SHP77 treated with DMSO at 0.1 percent for 48 hours (cell line): ENCODE results near the gene ATP6V0D1.
"Not testable (repeated sequence)": the region's sequence is repeated elsewhere in the genome, so short reads cannot be mapped to it uniquely, and the experiment has no call there.

ENCODE experiments used
- DNase-seq: peaks from one replicate; lab custom pipeline; 2025; lab: John Stamatoyannopoulos, UW

Gene ATP6V0D1

DNA sequence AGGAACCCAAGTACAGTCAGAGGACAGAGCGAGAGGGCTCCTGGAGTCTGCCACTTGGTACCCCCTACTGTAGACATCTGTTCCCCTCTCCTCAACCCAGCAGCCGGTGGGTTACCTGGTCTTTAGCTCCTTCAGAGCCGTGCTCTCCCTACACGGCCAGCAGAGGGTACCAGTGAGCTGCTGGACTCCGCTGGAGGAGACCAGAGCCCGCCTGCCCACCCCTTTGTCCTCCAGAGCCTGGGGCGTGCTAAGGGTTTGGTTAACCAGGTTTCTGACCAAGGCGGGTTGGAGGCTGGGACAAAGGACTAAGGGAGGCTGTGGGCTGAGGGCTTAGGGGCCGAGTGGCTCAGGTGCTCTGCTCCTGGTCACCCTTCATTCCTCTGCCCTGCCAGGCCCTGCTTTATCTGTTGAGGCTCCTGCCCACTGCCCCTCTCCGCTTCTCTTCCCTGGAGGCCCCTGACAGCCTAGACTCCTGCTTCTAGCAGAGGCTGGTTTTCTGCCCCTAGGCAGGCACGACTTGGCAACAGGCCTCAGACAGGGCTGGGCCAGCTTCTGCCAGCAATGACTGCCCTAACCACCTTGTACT is 52.7 kb downstream of the ATP6V0D1 start:
- no peak for DNase-seq

DNA sequence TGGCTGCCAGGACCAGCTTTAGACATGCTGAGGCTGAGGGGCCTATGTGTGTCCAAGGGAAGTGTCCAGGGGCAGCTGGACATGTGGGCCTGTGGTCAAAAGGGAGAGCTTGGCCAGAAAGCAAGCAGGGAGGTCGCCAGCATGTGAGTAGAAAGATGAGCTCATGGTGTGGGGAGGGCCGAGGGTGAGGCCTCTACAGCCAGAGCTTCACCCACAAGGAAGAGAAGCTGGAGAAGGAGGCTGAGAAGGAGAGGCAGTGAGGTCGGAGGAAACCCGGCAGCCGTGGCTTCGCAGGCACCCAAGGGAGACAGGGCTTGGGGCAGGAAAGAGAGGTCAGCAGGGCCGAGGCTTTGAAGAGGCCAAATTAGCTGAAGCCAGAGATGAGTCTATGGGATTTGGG is 54.0 kb downstream of the ATP6V0D1 start:
- DNase-seq = no peak

DNA sequence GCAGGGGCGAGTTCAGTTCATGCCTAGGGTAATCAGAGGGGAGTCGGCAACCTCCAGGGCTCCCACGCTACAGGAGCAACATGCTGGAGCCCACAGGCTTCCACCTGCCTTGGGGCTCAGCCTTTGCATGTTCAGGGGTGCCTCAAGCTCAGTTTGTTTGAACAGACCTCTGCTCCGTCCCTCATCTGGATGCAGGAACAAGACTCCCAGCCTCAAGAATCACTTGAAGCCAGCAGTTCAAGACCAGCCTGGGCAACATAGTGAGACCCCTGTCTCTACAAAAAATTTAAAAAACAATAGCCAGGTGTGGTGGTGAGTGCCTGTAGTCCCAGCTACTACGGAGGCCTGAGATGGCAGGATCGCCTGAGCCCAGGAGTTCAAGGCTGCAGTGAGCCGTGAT is 54.9 kb downstream of the ATP6V0D1 start:
- DNase-seq = no peak

DNA sequence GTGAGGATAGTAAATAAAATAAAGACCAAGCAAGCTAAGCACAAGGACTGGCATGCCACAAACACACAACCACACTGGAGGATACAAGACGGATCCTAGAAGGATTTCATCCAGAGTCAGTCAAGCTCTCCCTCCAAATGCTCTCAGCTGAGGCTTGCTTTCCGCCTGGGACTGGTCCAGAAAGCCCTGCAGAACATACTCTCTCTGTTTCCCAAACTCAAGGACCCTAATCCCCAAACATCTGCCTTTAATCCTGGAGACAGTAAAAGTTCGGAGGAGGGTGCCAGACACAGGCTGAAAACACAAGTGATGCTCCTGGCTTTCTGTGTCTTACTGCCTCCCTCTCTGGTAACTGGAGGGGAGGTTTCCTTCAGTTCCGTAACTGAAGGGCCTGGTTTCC is 55.4 kb downstream of the ATP6V0D1 start:
- DNase-seq = no peak

DNA sequence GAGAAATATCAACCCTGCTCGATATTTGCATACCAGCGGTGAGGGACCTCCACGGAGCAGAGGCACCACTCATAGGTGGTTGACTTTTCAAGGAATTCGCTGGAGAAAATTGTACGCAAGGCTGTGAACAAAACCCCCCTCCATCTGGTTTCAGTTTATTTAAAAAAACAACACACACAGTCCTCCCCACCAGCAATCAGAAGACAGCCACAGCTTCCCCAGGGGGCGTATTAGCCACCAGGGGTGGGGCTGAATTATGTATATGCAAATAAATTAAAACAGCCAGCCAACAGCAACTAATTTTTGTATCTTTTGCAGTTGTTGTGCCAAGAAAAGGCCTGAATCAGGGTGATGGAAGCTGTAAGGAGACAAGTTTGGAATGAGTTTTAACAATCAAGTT is 55.9 kb downstream of the ATP6V0D1 start:
- no peak for DNase-seq

DNA sequence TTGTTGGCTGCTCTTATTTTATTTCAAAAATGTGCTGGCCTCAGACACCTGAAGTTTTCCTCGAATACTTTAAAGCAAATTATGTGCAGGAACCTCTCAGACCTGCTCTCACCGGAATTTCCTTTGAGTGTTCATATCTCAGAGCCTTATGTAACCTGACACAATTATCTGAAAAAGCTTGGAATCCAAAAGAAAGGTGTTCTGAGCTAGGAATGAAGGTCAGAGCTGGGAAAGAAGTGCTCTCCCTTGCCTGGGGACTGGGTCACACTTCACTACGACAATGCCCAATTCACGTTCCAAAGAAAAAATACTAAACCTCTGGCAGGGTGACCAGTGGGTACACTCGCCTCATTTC is 56.7 kb downstream of the ATP6V0D1 start:
- DNase-seq = no peak

DNA sequence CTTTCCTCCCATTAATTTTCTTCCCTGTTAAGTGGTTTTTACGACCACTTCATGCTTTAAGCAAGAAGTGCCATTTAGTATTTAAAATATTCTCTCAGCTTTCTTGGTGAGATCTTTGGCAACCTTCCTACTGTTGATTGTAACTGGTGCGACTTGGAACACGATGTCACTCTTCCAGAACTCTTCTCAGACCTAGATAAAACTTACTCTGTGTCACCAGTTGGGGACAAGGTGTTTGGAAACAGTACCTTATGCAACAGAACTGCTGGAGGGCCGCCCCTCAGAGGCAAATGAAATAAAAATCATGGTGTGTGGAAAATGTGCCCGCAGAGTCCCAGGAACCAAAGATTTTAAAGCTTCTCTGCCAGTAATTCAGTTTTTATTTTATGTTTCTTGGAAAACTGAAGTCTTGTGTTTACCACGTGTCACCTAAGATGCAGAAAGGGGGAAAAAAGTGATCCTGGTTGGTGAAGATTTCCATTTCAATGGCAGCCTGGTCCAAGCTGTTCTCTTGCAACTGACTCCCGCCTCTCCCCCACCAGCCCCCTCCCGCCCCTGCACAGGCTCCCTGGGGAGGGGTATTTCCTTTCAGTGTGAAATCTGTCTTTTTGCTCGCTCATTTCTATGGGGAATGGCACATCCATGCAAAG is 57.2 kb downstream of the ATP6V0D1 start:
- no peak for DNase-seq

DNA sequence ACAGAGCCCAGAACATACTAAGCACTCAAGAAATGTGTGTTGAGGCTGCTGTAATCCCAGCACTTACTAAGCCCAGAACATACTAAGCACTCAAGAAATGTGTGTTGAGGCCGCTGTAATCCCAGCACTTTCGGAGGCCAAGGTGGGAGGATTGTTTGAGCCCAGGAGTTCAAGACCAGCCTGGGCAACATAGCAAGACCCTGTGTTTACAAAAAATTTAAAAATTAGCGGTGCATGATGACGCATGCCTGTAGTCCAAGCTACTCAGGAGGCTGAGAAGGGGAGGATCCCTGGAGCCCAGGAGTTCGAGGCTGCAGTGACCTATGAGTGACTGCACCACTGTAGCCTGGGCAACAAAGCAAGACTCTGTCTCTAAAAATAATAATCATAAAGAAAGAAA is 57.9 kb downstream of the ATP6V0D1 start:
- DNase-seq = no peak

DNA sequence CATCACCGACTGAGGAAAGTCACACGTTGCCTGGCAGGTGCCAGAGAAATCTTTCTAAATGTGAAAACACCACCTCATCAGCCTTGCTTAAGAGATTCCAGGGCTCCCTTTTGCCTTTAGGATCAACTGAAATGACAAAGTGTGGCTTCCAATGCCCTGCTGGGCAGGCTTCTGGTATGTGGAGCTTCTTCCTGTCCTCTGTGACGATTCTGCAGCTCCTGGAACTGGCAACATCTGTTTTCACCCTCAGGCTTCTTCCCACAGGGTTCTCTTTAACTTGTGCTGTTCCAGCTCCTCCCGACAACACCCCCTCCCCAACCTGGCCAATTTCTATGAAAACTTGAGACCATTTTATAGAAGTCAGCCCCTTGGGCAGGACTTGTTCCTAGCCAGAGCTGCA is 59.9 kb downstream of the ATP6V0D1 start:
- no peak for DNase-seq

DNA sequence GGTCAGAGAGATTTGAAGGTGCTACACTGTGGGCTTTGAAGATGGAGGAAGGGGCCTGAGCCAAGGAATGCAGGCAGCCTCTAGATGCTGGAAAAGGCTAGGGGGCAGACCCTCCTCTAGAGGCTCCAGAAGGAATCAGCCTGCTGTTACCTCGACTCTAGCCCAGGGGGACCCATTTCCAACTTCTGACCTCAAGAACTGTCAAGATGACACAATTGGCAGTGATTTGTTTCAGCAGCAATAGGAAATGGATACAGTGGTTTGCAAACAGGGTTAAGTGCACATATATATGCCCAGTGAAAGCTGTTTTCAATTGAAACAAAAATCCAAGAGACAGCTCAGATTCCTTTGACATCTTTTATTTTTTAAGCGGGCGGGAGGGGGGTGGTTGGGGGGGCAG is 61.0 kb downstream of the ATP6V0D1 start:
- no peak for DNase-seq

DNA sequence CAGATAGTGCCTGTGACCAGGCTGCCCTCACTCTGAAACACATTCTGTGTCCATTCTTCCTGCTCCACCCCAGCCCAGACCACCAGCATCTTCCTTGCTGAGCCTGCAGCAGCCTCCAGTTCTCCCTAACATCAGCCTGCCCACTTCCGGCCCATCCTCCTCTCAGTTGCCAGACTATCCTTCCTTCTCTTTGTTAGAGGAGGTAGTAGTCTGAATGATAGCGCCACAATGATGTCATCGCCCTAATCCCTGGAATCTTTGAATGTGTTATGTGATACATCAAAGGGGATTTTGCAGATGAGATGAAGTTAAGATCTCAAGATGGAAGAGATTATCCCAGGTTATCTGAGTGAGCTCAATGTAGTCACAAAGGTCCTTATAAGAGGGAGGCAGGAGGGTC is 61.5 kb downstream of the ATP6V0D1 start:
- DNase-seq = no peak

DNA sequence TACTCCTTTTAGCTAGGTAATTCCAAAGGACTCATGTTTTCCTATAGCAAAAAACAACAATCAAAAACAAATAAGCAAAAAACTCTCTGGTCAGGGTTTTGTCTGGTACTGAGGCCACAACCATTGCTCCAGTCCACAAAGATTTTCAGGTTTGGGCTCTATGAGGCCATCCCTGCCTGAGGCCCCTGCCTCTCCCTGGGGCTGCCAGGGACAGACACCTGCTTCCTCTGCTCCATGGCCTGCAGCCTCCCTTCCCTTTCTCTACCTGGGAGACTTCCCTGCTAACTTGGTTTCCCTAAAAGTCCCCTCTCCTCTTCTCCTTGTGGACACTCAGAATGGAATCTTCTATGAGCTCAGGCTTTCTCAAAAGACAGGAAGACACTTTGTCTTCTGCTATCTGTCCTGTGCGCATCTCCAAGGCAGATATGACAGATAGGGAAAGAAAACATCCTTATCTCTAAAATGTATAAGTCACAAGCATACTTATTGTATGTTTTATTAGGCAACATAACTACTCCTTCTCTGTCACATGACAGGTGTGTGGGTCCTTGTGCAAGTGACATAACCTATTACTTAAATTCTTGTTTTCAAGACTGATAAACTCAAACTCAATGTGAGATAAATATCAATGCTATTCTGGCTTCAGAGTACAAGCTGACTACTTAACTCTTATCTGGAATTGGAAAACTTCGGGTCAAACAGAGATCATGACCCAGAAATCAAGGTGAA is 63.5 kb downstream of the ATP6V0D1 start:
- no peak for DNase-seq

DNA sequence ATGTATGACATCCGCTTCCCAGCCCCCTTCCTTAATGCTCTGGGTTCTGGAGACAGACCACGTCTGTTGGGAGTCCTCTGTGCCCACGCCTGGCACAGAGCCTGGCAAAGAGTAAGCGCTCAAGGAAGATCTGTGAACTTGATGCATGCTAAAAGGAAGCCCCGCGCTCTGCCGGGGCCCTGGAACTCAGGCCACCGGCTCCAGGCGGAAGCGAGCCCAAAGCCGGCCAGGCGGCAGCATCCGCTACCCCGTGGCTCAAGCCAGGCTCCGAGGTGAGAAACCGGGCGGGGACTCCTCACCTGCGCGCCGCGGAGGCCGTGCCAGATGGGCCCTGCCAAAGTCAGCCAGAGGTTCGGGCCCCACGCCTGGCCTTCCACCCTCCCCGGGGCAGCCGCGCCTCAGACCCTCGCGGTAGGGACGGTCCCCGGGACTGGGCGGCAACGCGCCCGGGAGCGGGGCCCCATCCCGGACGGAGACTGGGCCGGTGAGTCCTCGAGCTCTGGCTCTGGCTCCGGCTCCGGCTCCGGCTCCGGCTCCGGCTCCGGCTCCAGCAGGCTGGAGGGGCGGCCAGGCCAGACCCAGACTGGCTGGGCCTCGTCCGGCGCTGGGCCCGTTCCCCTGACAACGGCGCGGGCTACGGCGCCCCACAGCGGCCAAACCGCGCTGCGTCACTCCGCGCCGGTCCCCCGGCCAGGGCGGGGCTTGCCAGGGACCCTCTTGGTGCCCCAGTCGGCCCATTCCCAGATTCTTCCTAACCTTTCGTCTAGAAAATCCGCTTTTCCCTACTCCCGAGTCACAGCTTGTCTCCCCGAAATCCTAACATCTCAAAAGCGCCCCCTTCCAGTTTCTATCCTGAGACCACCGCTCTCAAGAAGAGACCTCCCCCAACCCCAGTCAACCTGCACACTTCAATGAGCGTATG is 64.8 kb downstream of the ATP6V0D1 start, which contains the start of gene ZDHHC1:
Gene ZDHHC1, minus strand, starts transcription at position 606 of the 922 bp plus-strand sequence. CDS start 8,702 bp downstream, outside the sequence.
- no peak for DNase-seq

DNA sequence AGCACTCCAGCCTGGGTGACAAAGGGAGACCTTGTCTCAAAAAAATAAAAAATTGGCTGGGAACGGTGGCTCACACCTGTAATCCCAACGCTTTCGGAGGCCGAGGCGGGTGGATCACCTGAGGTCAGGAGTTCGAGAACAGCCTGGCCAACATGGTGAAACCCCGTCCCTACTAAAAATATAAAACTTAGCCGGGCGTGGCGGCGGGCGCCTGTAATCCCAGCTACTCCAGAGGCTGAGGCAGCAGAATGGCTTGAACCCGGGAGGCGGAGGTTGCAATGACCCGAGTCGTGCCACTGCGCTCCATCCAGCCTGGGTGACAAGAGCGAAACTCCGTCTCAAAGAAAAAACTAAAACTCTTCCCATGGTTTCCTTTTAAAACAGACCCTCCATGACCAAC is 65.5 kb downstream of the ATP6V0D1 start:
- DNase-seq = not testable (repeated sequence)

DNA sequence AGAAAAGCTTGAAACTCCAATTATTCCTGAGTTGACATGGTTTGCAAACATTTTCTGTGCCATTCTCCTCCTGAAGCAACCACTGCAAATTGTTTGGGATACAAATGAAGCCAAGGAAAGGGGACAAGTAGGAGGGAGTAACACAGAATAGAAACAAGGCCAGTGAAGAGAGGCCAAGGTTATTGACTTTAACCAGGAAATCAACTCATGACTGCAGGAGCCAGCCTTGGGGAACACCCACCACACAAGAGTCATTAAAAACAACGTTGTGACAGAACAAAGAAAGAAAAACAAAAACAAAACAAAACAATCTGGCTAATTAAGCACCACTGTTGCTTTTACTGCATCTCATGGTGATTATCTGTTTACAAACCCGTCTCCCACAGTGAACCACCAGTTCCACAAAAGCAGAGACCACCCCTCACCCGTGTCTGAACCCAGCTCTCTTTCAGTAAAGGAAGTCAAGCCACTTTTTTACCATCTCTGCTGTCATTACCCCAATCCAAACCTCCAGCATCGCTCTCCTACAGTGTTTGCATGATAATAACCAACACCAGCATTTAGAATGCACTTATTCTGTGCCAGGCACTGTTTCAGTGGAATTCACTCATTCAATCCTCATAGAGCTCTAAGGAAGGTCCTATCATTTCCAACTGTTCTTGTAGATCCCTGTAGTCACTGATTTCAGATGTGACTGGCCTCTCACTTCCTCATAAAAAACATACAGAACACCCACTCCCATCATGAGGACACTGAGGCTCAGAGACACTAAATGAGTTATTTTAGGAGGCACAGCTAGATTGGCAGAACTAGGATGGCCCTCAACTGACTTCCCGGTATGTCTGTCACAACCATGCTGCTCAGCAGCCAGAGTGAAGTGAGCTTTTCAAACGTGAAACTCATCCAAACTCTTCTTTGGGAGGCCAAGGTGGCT is 66.7 kb downstream of the ATP6V0D1 start:
- DNase-seq = no peak

DNA sequence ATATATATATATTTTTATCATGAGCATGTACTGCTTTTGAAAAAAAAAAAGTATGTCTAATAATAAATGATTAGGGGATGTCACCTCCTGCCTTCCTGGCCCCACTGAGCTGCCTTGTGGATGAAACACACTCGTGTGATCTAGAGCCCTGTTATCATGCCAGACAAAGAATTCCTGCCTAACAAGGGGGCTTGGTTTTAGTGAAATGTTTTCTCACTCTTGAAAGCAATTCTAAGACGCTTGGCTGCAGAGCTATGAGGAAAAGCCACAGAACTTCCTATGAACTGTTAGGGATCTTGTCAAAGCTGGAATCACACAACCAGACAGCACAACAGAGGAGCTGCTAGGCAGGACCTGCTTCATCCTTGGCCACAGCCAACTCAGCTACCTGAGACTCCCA is 68.7 kb downstream of the ATP6V0D1 start:
- no peak for DNase-seq

DNA sequence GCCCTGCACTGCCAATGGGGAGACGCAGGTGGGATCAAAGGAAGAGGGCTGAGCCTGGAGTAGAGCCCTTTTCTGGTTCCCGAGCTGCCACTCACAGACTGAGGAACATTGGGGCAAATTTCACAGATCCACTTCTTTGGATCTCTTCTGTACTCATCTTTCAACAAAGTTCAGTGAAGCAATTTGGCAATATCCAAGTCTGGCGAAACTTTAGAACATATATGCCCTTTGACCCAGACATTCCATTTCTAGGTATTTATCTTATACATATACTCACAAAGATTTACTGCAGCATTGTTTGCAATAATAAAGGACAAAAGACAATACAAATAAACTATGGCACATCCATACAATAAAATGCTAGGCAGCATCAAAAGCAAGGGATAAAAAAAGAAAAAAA is 69.6 kb downstream of the ATP6V0D1 start:
- DNase-seq = no peak

DNA sequence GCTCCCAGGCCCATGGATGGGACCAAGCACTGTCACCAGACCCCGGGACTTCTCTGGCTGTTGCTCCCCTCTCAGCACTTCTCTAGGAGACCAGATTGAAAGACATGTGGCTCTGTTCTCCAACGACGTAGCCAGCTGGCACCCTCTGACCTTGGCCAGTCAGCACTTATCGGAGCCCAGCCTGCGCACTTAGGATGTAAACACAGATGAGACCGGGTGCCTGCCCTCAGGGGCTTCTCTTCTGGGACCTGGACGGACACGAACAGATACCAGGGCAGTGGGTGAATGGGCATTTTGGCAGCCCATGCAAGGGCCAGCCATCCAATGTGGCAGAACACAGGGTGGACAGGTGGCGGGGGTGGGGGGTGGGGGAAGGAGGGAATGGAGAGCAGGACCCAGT is 71.3 kb downstream of the ATP6V0D1 start:
- no peak for DNase-seq

DNA sequence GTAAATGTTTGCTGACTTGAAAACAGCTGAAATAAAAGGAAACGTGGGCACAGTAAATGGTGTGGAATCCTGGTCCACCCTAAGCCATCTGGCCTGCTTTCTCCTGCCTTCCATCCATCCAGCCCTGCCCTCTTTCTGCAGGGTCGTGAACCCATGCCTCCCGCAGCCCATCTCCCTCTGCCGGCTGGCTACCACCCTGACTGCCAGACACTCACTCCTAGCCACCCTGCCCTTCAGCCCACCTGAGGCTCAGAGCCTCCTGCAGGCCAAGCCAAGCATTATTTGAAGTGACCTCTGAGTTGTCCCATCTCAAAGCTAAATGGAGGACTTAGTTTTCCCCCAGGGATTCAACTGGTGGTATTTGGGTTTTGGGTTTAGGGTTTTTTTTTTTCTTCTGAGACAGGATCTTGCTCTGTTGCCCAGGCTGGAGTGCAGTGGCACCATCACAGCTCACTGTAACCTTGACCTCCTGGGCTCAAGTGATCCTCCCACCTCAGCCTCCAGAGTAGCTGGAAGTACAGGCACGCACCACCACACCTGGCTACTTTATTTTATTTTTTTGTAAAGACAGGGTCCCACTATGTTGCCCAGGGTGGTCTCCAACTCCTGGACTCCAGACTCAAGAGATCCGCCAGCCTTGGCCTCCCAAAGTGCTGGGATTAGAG is 73.0 kb downstream of the ATP6V0D1 start:
- no peak for DNase-seq

DNA sequence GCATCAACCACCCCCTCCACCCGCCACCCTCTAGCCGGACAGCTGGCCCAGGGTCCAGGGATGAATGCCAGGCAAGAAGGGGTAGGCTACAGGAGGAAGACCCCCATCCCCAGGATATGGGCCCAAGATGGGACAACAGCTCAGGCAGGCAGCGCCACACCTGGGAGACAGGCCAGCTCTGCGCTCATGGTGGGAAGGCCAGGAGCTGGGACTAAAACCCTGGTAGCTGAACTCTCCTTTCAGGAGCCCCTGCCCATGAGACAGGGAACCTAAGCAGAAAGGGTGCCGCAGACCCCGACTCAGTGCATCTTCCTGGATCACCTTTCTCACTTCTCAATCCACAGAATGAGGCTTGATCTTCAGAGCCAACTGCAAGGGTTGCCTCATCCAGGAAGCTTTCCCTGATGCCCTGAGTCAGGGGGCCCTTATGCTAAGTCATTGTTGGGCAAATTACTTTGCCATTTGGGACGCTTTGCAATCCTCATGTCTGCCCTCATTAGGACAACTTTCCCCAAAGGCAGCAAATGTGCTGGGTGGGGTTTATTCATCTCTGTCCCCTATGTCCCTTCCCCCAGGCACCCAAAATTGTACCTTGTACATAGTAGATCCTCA is 73.7 kb downstream of the ATP6V0D1 start:
- no peak for DNase-seq
